RWPE2 (cell line): Measurements from ENCODE around the gene TMPRSS9.
"Not testable (repeated sequence)": the region's sequence is repeated elsewhere in the genome, so short reads cannot be mapped to it uniquely, and the experiment has no call there.

Experiments used
- ATAC-seq: fragments of 200-7000 bp; cut with Tn5 transposase; 3 replicates; pipeline ENCODE4 v1.9.1; 2021; ENCODE audit warnings: low read depth
- DNase-seq: peaks from one replicate; pipeline ENCODE4 v3.0.0-alpha.2; 2020; ENCODE audit warnings: low spot score
- H3K27ac ChIP-seq: fragments of 450-650 bp; 2 replicates; pipeline ENCODE4 v1.5.1; 2017; ENCODE audit warnings: mild to moderate bottlenecking; ENCODE audit not compliant: poor library complexity, severe bottlenecking
- H3K27me3 ChIP-seq: fragments of 250-450 bp; sonication (Bioruptor Pico); 2 replicates; pipeline ENCODE4 v1.5.1; 2021; ENCODE audit warnings: mild to moderate bottlenecking, moderate library complexity; ENCODE audit not compliant: insufficient read depth, poor library complexity, severe bottlenecking
- H3K36me3 ChIP-seq: fragments of 250-450 bp; sonication (Bioruptor Pico); 2 replicates; pipeline ENCODE4 v1.5.1; 2020; ENCODE audit warnings: low read depth, mild to moderate bottlenecking, moderate library complexity
- H3K4me1 ChIP-seq: fragments of 250-450 bp; sonication (Bioruptor Pico); 2 replicates; pipeline ENCODE4 v1.5.1; 2021; ENCODE audit warnings: mild to moderate bottlenecking, moderate library complexity; ENCODE audit not compliant: insufficient read depth, poor library complexity, severe bottlenecking
- H3K4me3 ChIP-seq: fragments of 250-450 bp; sonication (Bioruptor Pico); 2 replicates; pipeline ENCODE4 v1.5.1; 2021; ENCODE audit warnings: mild to moderate bottlenecking, moderate library complexity; ENCODE audit not compliant: severe bottlenecking
- H3K9me3 ChIP-seq: fragments of 250-450 bp; sonication (Bioruptor Pico); 2 replicates; pipeline ENCODE4 v1.5.1; 2021; ENCODE audit warnings: mild to moderate bottlenecking, moderate library complexity; ENCODE audit not compliant: severe bottlenecking
- TF ChIP-seq, protein P1 (sequence below): fragments of 450-650 bp; IDR thresholded peaks from one replicate; pipeline ENCODE4 v1.5.1; 2017; ENCODE audit warnings: mild to moderate bottlenecking, moderate library complexity; ENCODE audit not compliant: poor library complexity, severe bottlenecking

TMPRSS9 gene

DNA sequence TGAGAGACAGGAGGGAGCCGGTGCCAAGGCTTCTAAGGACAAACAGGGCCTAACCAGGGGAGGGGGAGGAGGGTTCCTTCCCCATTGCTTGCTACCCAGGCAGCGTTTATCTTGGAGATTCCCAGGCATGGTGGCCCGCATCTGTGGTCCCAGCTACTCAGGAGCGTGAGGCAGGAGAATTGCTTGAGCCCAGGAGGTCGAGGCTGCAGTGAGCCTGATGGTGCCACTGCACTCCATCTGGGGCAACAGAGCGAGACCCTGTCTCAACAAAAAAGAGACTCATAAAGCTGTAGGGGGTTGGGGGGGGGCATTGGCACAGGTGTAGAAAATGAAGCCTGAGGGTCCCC, 55.9 kb downstream of the TMPRSS9 start:
- no peaks in the 10 kb centered on the region for H3K27me3 ChIP-seq
- H3K9me3 ChIP-seq, result no peaks in the 10 kb centered on the region
- no peak overlapping the region for H3K4me3 ChIP-seq
- H3K4me1 ChIP-seq, result no peaks in the 10 kb centered on the region
- no peak for DNase-seq
- H3K36me3 ChIP-seq, result no peaks in the 10 kb centered on the region; the same call in 1 of the 2 replicates
- ATAC-seq, result no peak
- TF ChIP-seq, protein P1, sequence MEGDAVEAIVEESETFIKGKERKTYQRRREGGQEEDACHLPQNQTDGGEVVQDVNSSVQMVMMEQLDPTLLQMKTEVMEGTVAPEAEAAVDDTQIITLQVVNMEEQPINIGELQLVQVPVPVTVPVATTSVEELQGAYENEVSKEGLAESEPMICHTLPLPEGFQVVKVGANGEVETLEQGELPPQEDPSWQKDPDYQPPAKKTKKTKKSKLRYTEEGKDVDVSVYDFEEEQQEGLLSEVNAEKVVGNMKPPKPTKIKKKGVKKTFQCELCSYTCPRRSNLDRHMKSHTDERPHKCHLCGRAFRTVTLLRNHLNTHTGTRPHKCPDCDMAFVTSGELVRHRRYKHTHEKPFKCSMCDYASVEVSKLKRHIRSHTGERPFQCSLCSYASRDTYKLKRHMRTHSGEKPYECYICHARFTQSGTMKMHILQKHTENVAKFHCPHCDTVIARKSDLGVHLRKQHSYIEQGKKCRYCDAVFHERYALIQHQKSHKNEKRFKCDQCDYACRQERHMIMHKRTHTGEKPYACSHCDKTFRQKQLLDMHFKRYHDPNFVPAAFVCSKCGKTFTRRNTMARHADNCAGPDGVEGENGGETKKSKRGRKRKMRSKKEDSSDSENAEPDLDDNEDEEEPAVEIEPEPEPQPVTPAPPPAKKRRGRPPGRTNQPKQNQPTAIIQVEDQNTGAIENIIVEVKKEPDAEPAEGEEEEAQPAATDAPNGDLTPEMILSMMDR, result no peak
- no peak overlapping the region for H3K27ac ChIP-seq

DNA sequence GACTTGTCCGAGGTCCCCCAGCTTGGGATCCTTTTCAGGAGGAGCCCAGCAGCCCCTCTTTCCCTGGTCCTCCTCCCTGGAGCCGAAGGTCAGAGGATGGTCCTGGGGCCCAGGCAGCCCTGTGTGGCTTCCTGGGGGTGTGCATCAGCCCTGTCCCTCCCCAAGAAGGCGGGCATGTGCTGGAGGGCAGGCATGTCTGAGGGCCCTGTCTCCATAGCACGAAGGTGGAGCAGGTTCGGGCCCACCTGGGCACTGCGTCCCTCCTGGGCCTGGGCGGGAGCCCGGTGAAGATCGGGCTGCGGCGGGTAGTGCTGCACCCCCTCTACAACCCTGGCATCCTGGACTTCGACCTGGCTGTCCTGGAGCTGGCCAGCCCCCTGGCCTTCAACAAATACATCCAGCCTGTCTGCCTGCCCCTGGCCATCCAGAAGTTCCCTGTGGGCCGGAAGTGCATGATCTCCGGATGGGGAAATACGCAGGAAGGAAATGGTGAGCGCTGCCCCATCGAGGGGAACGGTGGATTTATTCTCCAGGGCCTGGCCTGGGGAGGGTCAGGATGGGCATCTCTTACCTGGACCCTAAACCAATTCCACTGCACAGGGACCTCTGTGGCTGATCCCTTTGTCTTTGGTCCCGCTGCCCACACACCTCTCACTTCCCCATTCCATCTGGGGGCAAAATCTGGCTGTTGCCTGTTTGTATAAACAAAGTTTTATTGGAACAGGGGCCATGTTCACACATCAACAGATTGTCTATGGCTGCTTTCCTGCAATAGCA, 56.4 kb downstream of the TMPRSS9 start:
- DNase-seq (no peak), ATAC-seq (no peak)
- no peaks in the 10 kb centered on the region for H3K27me3 ChIP-seq
- H3K4me1 ChIP-seq, result no peaks in the 10 kb centered on the region
- H3K9me3 ChIP-seq, result no peaks in the 10 kb centered on the region
- TF ChIP-seq, protein P1, result no peak
- H3K36me3 ChIP-seq, result no peaks in the 10 kb centered on the region; the same call in 1 of the 2 replicates
- H3K27ac ChIP-seq, result no peak overlapping the region
- H3K4me3 ChIP-seq, result no peak overlapping the region

DNA sequence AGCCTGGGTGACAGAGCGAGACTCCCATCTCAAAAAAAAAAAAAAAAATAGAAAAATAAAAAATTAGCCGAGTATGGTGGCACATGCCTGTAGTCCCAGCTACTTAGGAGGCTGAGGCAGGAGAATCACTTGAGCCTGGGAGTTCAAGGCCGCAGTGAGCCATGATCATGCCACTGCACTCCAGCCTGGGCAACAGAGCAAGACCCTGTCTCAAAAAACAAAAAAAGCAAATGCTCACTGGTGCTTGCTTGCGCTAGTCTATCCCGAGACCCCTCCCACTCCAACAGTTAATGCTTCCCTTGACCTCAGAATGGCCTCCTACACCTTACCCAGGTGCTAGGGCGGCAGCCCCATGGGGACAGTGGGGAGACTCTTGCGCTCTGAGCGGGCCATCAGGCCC, 57.4 kb downstream of the TMPRSS9 start:
- H3K9me3 ChIP-seq, H3K4me3 ChIP-seq, DNase-seq, H3K27ac ChIP-seq, ATAC-seq, H3K4me1 ChIP-seq, H3K27me3 ChIP-seq, H3K36me3 ChIP-seq: not testable (repeated sequence)

DNA sequence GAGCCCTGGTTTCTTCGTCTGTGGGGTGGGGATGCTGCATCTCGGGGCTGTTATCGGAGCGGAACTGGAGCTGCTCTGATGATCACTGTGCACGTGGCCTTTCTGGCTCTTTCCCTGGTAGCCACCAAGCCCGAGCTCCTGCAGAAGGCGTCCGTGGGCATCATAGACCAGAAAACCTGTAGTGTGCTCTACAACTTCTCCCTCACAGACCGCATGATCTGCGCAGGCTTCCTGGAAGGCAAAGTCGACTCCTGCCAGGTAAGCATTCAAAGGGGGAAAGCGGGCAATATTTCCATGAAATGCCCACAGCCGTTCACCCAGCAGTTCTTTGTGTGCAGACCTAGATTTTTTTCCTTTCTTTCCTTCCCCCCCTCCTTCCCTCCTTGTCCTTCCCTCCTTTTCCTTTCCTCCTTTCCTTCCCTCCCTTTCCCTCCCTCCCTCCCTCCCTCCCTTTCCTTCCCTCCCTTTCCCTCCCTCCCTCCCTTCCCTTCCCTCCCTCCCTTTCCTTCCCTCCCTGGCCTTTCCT, 57.9 kb downstream of the TMPRSS9 start:
- Histone ChIP-seq H3K27ac (no peak overlapping the region), H3K36me3 (no peaks in the 10 kb centered on the region; the same call in 1 of the 2 replicates), H3K4me1 (no peaks in the 10 kb centered on the region), H3K27me3 (no peaks in the 10 kb centered on the region), H3K9me3 (no peaks in the 10 kb centered on the region), H3K4me3 (no peak overlapping the region)
- DNase-seq (no peak), ATAC-seq (no peak)
- TF ChIP-seq, protein P1, result no peak

DNA sequence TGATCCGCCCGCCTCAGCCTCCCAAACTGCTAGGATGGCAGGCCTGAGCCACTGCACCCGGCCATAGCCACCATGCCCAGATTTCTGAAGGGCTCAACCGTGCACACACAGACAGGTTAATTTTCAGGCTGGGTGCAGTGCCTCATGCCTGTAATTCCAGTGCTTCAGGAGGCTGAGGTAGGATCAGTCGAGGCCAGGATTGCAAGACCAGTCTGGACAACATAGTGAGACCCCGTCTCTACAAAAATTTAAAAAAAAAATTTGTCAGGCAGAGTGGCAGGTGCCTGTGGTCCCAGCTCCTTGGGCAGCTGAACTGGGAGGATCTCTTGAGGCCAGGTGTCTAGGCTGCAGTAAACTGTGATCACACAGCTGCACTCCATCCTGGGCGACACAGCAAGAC, 59.7 kb downstream of the TMPRSS9 start:
- ATAC-seq (no peak), DNase-seq (no peak)
- TF ChIP-seq, protein P1, result no peak
- Histone ChIP-seq H3K27me3 (no peaks in the 10 kb centered on the region), H3K9me3 (no peaks in the 10 kb centered on the region), H3K4me1 (no peaks in the 10 kb centered on the region), H3K36me3 (no peaks in the 10 kb centered on the region; the same call in 1 of the 2 replicates), H3K4me3 (no peak overlapping the region), H3K27ac (no peak overlapping the region)
